ENCODE results near the gene GPC6.

Gene GPC6

DNA sequence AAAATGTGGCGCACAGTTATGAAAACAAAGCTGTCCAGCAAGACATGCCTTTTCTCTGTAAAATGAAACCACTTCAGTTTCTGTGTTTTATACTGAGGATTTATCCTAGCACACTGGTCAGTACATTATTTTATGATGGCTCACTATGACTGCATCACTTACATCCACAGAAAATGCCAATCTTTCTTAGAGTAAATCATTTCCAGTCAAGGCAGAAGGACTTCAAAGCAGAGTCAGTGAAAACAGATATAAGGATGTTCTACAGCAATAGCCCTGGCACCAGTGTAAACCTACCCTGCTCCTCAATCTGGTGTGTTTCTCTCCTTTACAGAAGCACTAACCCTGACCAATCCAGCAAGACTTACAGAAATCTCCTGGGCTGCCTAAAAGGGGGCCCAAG is 473.5 kb downstream of the GPC6 start:
- no peak for DNase-seq (ENCODE audit: low read depth in 1 of 2, low spot score in 1 of 2)
- Histone ChIP-seq H3K4me3 (replicated peaks; ENCODE audit: insufficient read depth, low read length) (no peak overlapping the region), H3K27me3 (ENCODE audit: insufficient read depth, poor library complexity, severe bottlenecking) (no peaks in the 10 kb centered on the region), H3K27ac (replicated peaks) (no peak overlapping the region)
- TF ChIP-seq, protein P1, sequence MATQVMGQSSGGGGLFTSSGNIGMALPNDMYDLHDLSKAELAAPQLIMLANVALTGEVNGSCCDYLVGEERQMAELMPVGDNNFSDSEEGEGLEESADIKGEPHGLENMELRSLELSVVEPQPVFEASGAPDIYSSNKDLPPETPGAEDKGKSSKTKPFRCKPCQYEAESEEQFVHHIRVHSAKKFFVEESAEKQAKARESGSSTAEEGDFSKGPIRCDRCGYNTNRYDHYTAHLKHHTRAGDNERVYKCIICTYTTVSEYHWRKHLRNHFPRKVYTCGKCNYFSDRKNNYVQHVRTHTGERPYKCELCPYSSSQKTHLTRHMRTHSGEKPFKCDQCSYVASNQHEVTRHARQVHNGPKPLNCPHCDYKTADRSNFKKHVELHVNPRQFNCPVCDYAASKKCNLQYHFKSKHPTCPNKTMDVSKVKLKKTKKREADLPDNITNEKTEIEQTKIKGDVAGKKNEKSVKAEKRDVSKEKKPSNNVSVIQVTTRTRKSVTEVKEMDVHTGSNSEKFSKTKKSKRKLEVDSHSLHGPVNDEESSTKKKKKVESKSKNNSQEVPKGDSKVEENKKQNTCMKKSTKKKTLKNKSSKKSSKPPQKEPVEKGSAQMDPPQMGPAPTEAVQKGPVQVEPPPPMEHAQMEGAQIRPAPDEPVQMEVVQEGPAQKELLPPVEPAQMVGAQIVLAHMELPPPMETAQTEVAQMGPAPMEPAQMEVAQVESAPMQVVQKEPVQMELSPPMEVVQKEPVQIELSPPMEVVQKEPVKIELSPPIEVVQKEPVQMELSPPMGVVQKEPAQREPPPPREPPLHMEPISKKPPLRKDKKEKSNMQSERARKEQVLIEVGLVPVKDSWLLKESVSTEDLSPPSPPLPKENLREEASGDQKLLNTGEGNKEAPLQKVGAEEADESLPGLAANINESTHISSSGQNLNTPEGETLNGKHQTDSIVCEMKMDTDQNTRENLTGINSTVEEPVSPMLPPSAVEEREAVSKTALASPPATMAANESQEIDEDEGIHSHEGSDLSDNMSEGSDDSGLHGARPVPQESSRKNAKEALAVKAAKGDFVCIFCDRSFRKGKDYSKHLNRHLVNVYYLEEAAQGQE (IDR thresholded peaks at IDR 0.05; ENCODE audit: insufficient replicate concordance, low read depth) = no peak
- no peak for TF ChIP-seq SPI1 (IDR thresholded peaks at IDR 0.05; ENCODE audit: borderline replicate concordance, low read depth)
- no peak for TF ChIP-seq POLR2AphosphoS5 (IDR thresholded peaks at IDR 0.05; ENCODE audit: low read depth)
- TF ChIP-seq GABPA (IDR thresholded peaks at IDR 0.05; ENCODE audit: low read depth) = no peak
- TF ChIP-seq, protein P2, sequence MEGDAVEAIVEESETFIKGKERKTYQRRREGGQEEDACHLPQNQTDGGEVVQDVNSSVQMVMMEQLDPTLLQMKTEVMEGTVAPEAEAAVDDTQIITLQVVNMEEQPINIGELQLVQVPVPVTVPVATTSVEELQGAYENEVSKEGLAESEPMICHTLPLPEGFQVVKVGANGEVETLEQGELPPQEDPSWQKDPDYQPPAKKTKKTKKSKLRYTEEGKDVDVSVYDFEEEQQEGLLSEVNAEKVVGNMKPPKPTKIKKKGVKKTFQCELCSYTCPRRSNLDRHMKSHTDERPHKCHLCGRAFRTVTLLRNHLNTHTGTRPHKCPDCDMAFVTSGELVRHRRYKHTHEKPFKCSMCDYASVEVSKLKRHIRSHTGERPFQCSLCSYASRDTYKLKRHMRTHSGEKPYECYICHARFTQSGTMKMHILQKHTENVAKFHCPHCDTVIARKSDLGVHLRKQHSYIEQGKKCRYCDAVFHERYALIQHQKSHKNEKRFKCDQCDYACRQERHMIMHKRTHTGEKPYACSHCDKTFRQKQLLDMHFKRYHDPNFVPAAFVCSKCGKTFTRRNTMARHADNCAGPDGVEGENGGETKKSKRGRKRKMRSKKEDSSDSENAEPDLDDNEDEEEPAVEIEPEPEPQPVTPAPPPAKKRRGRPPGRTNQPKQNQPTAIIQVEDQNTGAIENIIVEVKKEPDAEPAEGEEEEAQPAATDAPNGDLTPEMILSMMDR (IDR thresholded peaks at IDR 0.05; ENCODE audit: insufficient read depth, low read length) = no peak

DNA sequence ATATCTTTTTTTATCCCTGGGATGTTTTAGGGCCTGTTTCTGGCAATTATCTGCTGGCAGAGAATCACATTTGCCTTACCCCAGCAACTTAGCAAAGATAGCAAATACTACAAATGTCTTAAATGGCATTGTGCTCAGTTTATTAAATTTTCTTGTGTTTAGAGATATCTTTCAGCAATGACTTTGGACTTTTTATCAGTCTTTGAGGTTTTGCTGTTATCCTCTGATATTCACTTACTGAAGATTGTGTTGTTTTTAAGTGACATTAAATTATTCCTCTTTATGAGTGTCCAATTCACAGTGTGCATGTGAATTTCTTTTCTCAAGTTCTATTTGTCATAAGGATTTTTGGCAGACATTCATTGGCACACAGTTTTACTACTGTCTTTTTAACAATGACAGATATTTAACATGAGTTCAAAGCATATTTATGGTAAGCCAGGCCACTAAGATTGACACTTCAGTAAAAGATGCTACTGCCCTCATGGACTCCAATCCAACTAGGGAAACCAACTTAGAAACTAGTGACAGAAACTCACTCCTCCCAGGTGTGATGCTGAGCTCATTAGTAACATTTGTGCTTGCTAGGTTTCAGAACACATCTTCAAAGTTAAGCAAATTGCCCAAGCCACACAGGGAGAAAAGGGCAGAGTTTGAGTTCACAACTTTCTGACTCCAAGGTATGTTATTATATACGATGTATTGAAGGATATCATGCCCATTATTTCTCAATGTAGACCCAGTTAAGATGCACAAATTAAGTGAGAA is 481.9 kb downstream of the GPC6 start:
- no peaks in the 10 kb centered on the region for H3K27me3 ChIP-seq (ENCODE audit: insufficient read depth, poor library complexity, severe bottlenecking)
- no peak overlapping the region for H3K4me3 ChIP-seq (replicated peaks; ENCODE audit: insufficient read depth, low read length)
- DNase-seq (ENCODE audit: low read depth in 1 of 2, low spot score in 1 of 2) = no peak
- H3K27ac ChIP-seq (replicated peaks) = no peak overlapping the region
- TF ChIP-seq, protein P2 (IDR thresholded peaks at IDR 0.05; ENCODE audit: insufficient read depth, low read length) = no peak
- TF ChIP-seq POLR2AphosphoS5 (IDR thresholded peaks at IDR 0.05; ENCODE audit: low read depth) = no peak
- no peak for TF ChIP-seq GABPA (IDR thresholded peaks at IDR 0.05; ENCODE audit: low read depth)
- TF ChIP-seq, protein P1 (IDR thresholded peaks at IDR 0.05; ENCODE audit: insufficient replicate concordance, low read depth) = no peak
- TF ChIP-seq SPI1 (IDR thresholded peaks at IDR 0.05; ENCODE audit: borderline replicate concordance, low read depth) = no peak

- H3K4me3 ChIP-seq (replicated peaks; ENCODE audit: insufficient read depth, low read length) = no peak overlapping the region
- no peaks in the 10 kb centered on the region for H3K27me3 ChIP-seq (ENCODE audit: insufficient read depth, poor library complexity, severe bottlenecking)
- no peak overlapping the region for H3K27ac ChIP-seq (replicated peaks)
- no peak for DNase-seq (ENCODE audit: low read depth in 1 of 2, low spot score in 1 of 2)
- TF ChIP-seq GABPA (IDR thresholded peaks at IDR 0.05; ENCODE audit: low read depth) (no peak), POLR2AphosphoS5 (IDR thresholded peaks at IDR 0.05; ENCODE audit: low read depth) (no peak), SPI1 (IDR thresholded peaks at IDR 0.05; ENCODE audit: borderline replicate concordance, low read depth) (no peak)
- TF ChIP-seq, protein P2 (IDR thresholded peaks at IDR 0.05; ENCODE audit: insufficient read depth, low read length) = no peak
- TF ChIP-seq, protein P1 (IDR thresholded peaks at IDR 0.05; ENCODE audit: insufficient replicate concordance, low read depth) = no peak
These were observed 483.1 kb downstream of the GPC6 start for GRCh38 chr13:93709506-93710244.

Data from HL-60 (cell line).